GM23338 (cell line): ENCODE measurements around the gene SLC39A11.

Experiments used
- EZH2phosphoT487 ChIP-seq: fragments of 200-600 bp; sonication (generic); IDR thresholded peaks from one replicate; pipeline ENCODE4 v1.8.1; 2018; ENCODE audit warnings: antibody characterized with exemption; ENCODE audit not compliant: unreplicated experiment
- POLR2AphosphoS5 ChIP-seq: IDR thresholded peaks from 2 replicates; pipeline ENCODE4 v1.6.1; 2016; ENCODE audit warnings: antibody characterized with exemption, low read depth
- ZNF331 ChIP-seq: fragments of 250-450 bp; sonication (Bioruptor Pico); IDR thresholded peaks from 2 replicates; pipeline ENCODE4 v1.5.0; 2020; ENCODE audit warnings: low read depth, mild to moderate bottlenecking, moderate library complexity
- TF ChIP-seq, protein P1 (sequence below), 2 experiments: fragments of 200-600 bp in 1 of 2; sonication (generic) in 1 of 2; conservative IDR thresholded peaks; 2 replicates each; pipeline versions ENCODE4 v1.5.1 to v1.6.1; 2016 to 2017; ENCODE audit warnings: antibody characterized with exemption in 2 of 2, low read depth in 2 of 2, mild to moderate bottlenecking in 2 of 2, moderate library complexity in 1 of 2

DNA sequence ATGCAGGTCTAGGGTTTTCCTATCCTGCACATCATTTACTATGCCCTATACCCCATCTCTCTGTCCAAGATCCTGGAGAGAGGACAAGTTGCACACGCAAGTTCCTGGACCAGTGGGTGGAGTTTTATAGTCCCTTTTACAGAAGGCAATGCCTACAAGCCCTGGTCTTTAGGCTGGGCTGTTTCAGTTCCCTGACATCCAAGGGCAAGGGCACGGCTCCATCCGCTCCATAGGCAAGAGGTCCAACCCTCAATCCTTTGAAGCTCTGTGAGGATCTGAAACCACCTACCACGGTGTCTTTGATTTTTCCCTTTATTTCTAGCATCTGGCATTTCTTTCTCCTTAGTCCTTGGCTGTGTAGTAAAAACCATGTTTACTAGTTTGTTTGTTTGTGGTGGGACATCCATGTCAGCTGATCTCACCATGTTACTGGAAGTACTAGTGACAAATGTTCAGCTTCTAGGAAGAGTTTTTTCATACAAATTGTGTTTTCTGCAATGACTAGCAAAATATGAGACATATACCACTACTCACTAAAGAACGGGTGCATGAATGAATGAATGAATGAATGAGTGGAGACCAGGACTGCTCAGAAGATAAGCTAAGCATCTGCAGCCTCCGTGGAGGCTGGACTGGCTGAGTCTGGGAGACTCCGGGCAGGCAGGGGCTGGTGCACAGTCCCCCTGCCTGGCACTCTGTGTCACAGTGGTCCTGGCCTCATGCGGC lies 359.4 kb downstream of the SLC39A11 start:
- TF ChIP-seq, protein P1, sequence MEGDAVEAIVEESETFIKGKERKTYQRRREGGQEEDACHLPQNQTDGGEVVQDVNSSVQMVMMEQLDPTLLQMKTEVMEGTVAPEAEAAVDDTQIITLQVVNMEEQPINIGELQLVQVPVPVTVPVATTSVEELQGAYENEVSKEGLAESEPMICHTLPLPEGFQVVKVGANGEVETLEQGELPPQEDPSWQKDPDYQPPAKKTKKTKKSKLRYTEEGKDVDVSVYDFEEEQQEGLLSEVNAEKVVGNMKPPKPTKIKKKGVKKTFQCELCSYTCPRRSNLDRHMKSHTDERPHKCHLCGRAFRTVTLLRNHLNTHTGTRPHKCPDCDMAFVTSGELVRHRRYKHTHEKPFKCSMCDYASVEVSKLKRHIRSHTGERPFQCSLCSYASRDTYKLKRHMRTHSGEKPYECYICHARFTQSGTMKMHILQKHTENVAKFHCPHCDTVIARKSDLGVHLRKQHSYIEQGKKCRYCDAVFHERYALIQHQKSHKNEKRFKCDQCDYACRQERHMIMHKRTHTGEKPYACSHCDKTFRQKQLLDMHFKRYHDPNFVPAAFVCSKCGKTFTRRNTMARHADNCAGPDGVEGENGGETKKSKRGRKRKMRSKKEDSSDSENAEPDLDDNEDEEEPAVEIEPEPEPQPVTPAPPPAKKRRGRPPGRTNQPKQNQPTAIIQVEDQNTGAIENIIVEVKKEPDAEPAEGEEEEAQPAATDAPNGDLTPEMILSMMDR (conservative IDR thresholded peaks at IDR 0.05; ENCODE audit: low read depth in 2 of 2): no peak
- TF ChIP-seq EZH2phosphoT487 (no peak), POLR2AphosphoS5 (no peak), ZNF331 (CRISPR knock-in tag) (no peak)
